GM12801 (cell line): Measurements from ENCODE around the gene ERC2.

Source experiments
- TF ChIP-seq, protein P1 (sequence below): IDR thresholded peaks from one replicate; pipeline ENCODE4 v1.5.1; 2011; ENCODE audit warnings: control low read depth; ENCODE audit not compliant: insufficient read length; ENCODE audit errors: extremely low read depth

The ERC2 gene

DNA sequence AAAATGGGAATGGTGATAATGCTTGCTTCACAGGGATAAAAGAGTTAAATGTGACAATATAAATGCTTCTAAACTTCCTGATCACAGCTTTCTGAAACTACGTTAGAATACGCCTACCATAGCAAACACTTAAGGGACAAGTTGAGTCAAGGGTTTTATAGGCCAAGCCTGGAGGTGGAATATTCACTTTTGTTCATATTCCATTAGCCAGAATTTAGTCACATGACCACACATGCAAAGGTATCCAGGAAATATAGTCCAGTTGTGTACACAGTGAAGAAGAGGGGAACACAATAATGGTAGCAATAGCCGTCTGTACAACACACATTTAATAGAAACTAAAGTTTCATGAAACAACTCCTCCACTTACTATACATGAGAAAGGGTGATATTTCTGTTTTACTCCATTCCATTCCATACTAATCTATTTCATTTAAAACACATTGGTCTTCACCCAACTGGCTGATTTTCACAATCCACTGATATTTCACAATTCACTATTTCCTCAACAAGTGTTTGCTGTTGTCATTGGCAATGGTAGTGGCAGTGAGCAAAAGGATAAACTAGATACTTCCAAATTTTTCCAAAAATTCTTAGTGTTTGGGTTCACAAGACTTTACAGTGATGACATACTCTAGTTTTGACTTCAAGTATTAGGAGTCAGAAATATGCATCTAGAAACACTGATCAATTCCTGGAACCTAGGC, 270.9 kb downstream of the ERC2 start:
- TF ChIP-seq, protein P1, sequence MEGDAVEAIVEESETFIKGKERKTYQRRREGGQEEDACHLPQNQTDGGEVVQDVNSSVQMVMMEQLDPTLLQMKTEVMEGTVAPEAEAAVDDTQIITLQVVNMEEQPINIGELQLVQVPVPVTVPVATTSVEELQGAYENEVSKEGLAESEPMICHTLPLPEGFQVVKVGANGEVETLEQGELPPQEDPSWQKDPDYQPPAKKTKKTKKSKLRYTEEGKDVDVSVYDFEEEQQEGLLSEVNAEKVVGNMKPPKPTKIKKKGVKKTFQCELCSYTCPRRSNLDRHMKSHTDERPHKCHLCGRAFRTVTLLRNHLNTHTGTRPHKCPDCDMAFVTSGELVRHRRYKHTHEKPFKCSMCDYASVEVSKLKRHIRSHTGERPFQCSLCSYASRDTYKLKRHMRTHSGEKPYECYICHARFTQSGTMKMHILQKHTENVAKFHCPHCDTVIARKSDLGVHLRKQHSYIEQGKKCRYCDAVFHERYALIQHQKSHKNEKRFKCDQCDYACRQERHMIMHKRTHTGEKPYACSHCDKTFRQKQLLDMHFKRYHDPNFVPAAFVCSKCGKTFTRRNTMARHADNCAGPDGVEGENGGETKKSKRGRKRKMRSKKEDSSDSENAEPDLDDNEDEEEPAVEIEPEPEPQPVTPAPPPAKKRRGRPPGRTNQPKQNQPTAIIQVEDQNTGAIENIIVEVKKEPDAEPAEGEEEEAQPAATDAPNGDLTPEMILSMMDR, result no peak

DNA sequence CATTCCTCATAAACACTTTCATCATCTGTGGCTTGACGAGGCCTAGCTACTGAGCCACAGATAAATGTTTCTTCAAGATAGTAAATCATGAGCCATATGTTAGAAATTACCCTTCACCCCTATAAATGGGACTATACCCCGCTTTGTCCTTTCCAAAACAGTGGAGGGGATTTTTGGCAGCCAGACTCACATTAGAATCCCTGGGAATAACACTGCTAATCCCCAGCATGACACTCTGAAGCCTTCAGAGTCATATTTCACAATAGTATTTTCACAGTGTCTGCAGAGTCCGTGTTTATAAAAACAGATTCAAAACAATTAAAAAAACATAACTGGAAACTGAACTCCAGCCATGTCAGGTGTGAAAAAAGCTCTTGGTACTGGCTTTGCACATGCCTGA, 271.6 kb downstream of the ERC2 start:
- TF ChIP-seq, protein P1, result no peak

GRCh38 chr3:56193519-56193918, 274.7 kb downstream of the ERC2 start:
- TF ChIP-seq, protein P1, result no peak

DNA sequence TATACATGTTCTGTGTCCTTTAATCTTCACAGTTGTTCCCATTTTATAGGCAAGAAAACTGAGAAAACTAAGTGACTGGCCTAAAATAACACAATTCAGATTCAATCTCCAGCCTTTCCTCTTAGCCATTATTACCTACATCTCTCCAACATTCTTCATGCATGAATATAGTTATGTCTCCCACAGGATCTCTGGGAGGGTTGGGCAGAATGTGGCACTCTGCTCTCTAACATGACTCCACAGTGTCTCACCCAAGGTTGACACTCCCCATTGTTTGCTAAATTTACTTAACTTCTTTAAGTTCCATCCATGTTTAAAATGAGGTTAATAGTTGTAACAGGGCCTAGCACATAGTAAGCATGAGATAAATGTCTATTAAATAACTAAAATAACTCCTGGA, 276.3 kb downstream of the ERC2 start:
- TF ChIP-seq, protein P1, result no peak

DNA sequence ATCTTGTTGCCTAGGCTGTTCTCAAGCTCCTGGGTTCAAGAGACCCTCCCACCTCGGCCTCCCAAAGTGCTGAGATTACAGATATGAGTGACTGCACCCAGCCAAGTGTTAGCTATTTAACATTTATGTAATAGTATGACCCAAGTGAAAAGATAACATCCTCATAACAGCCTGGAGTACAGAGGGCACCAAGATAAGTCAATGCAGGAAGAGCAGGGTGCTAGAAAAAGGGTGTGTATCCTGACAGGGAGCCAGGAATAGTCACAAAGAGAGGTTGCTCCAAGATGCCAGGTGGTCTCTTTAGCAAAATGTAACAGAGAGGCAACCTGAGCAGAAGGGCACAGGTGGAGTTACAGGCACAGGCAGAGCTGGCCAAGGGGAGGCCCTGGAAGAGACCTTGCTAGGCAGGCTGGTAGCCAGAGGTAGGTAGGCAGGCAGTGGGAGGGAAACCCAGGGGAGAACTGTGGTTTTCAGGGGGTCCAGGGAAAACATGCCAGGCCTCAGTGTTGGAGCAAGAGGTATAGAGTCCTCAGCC, 277.4 kb downstream of the ERC2 start:
- TF ChIP-seq, protein P1, result no peak

DNA sequence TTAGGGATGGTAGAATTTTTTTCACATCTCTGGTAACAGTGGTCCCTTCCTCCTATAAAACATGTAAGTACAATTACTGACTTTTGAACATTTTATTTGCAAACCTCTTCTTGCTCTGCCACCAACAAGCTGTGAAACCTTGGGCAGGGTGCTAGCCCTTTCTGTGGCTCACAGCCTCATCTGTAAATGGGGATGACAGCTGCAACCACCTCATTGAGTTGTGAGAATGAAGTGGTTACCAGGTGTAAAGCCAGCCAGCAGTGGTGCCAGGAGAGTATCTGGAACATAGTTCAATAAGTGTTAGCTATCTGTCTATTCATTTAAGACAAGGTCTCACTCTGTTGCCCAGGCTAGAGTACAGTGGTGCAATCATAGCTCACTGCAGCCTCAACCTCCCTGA, 278.1 kb downstream of the ERC2 start:
- TF ChIP-seq, protein P1, result no peak

- TF ChIP-seq, protein P1, result no peak
Observed at GRCh38 chr3:56189536-56189935, 278.7 kb downstream of the ERC2 start.
